GM12872 (cell line): ENCODE results near the gene MINDY3.

Experiments used
- CTCF ChIP-seq: IDR thresholded peaks from 3 replicates; pipeline ENCODE4 v1.5.1; 2011; ENCODE audit warnings: low read depth, mild to moderate bottlenecking, low read length, moderate library complexity; ENCODE audit not compliant: insufficient read depth

Gene MINDY3

GRCh38 chr10:15782851-15783250 is 77.5 kb downstream of the MINDY3 start:
- TF ChIP-seq CTCF: no peak

- no peak for TF ChIP-seq CTCF
These were observed 78.8 kb downstream of the MINDY3 start for GRCh38 chr10:15781381-15781960.

- TF ChIP-seq CTCF: no peak
These were observed 79.8 kb downstream of the MINDY3 start for GRCh38 chr10:15780353-15781135.

GRCh38 chr10:15775513-15775912 is 84.8 kb downstream of the MINDY3 start:
- no peak for TF ChIP-seq CTCF

- TF ChIP-seq CTCF: no peak
These were observed 95.3 kb downstream of the MINDY3 start for GRCh38 chr10:15764892-15765454.

- TF ChIP-seq CTCF: no peak
These were observed 97.3 kb downstream of the MINDY3 start for GRCh38 chr10:15763006-15763405.

- TF ChIP-seq CTCF: no peak
These were observed 99.6 kb downstream of the MINDY3 start for GRCh38 chr10:15760681-15761080.
